ENCODE results near the gene RSPO4.

Gene RSPO4

GRCh38 chr20:982754-983153 is 19.4 kb downstream of the RSPO4 start:
- TF ChIP-seq, protein P1, sequence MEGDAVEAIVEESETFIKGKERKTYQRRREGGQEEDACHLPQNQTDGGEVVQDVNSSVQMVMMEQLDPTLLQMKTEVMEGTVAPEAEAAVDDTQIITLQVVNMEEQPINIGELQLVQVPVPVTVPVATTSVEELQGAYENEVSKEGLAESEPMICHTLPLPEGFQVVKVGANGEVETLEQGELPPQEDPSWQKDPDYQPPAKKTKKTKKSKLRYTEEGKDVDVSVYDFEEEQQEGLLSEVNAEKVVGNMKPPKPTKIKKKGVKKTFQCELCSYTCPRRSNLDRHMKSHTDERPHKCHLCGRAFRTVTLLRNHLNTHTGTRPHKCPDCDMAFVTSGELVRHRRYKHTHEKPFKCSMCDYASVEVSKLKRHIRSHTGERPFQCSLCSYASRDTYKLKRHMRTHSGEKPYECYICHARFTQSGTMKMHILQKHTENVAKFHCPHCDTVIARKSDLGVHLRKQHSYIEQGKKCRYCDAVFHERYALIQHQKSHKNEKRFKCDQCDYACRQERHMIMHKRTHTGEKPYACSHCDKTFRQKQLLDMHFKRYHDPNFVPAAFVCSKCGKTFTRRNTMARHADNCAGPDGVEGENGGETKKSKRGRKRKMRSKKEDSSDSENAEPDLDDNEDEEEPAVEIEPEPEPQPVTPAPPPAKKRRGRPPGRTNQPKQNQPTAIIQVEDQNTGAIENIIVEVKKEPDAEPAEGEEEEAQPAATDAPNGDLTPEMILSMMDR (IDR thresholded peaks at IDR 0.05) = no peak
- TF ChIP-seq ZFX (IDR thresholded peaks at IDR 0.05; ENCODE audit: borderline replicate concordance) = no peak
- no peak overlapping the region for H3K27ac ChIP-seq

DNA sequence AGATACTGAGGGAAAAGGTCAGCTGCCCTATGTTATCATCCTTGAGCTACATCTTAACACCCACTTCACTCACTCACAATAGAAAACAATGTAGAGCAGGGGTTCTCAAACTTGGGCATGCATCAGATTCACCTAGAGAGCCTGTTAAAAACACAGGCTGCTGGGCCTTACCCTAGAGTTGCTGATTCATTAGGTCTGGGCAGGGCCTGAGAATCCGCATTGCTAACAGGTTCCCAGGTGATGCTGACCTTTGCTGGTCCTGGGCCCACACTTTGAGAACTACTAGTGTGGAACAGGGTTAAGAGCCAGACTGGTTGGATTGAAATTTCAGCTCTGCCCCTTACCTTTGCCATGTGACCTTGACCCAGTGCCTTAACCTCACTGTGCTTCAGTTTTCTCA is 25.1 kb downstream of the RSPO4 start:
- TF ChIP-seq, protein P1 (IDR thresholded peaks at IDR 0.05) = no peak
- no peak for TF ChIP-seq ZFX (IDR thresholded peaks at IDR 0.05; ENCODE audit: borderline replicate concordance)

DNA sequence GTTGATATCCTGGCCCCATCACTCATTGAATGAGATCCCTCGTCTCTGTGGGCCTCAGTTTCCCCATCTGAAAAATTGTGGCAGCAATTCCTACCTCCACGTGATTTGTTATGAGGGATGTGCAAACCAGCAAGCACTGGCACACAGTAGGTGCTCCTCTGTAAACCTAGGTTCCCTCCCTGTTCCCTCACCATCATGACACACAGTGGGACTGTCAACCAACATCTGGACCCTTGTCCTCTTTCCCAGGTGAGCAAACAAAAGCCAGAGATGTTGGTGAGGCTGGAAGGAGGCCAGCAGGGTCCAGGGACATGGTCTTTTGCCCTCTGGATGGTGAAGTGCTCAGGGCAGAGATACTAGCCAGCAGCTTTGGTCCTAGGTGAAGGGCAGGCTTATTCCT is 26.1 kb downstream of the RSPO4 start:
- no peak overlapping the region for H3K27ac ChIP-seq
- no peak for TF ChIP-seq ZFX (IDR thresholded peaks at IDR 0.05; ENCODE audit: borderline replicate concordance)
- TF ChIP-seq, protein P1 (IDR thresholded peaks at IDR 0.05) = no peak

More for the DNA sequence above, 25.1 kb downstream of the RSPO4 start:
- H3K27ac ChIP-seq = no peak overlapping the region

GRCh38 chr20:973785-974194 is 28.3 kb downstream of the RSPO4 start:
- H3K27ac ChIP-seq = no peak overlapping the region
- TF ChIP-seq ZFX (IDR thresholded peaks at IDR 0.05; ENCODE audit: borderline replicate concordance) = no peak
- TF ChIP-seq, protein P1 (IDR thresholded peaks at IDR 0.05) = peak; percentile 73

GRCh38 chr20:972256-972655 is 29.9 kb downstream of the RSPO4 start:
- no peak overlapping the region for H3K27ac ChIP-seq
- TF ChIP-seq, protein P1 (IDR thresholded peaks at IDR 0.05) = no peak
- TF ChIP-seq ZFX (IDR thresholded peaks at IDR 0.05; ENCODE audit: borderline replicate concordance) = no peak

DNA sequence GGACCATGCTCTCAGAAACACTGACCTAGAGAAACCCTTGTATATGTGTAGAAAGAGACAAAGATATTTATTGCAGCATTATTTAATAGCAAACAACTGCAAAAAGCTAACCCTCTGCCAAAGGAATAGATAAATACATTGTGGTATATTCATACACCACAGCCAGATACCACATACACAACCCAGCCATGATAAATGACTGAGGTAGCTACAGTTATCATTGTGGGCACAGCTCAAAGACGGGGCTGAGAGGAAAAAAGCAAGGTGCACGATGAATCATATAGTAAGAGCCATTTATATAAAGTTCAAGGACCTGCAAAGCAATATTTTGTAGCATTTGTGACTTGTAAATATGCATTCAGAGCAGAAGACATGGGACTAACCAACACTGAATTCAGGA is 30.8 kb downstream of the RSPO4 start:
- H3K27ac ChIP-seq = no peak overlapping the region
- TF ChIP-seq, protein P1 (IDR thresholded peaks at IDR 0.05) = no peak
- TF ChIP-seq ZFX (IDR thresholded peaks at IDR 0.05; ENCODE audit: borderline replicate concordance) = no peak

- TF ChIP-seq, protein P1 (IDR thresholded peaks at IDR 0.05) = no peak
- no peak for TF ChIP-seq ZFX (IDR thresholded peaks at IDR 0.05; ENCODE audit: borderline replicate concordance)
- H3K27ac ChIP-seq = no peak overlapping the region
Measured at GRCh38 chr20:969868-970267, 32.2 kb downstream of the RSPO4 start.

Data from 22Rv1 (cell line).